H9 (cell line): Measurements from ENCODE around the gene GABRR3. TPM values are rescaled to one million over a fixed set of nuclear protein-coding genes. Genes with fewer than 3 reads are reported as not detected.

Source experiments
- DNase-seq: peaks from one replicate; pipeline ENCODE4 v3.0.0-alpha.2; 2017
- H2AFZ ChIP-seq: one replicate; pipeline ENCODE4 v1.6.1; 2013; ENCODE audit warnings: mild to moderate bottlenecking, low read length, control low read depth, moderate library complexity
- H2AK5ac ChIP-seq: 2 replicates; pipeline ENCODE4 v1.6.1; 2013; ENCODE audit warnings: low read length, control low read depth, mixed read lengths; ENCODE audit not compliant: insufficient read length
- H2BK120ac ChIP-seq: one replicate; pipeline ENCODE4 v1.6.1; 2013; ENCODE audit warnings: low read depth, mild to moderate bottlenecking, low read length, control low read depth, inconsistent platforms; ENCODE audit not compliant: poor library complexity, severe bottlenecking
- H2BK12ac ChIP-seq: 2 replicates; pipeline ENCODE4 v1.6.1; 2013; ENCODE audit warnings: low read length, control low read depth, mixed read lengths, low read depth; ENCODE audit not compliant: insufficient read length
- H2BK15ac ChIP-seq: 2 replicates; pipeline ENCODE4 v1.6.1; 2013; ENCODE audit warnings: low read depth, low read length, control low read depth
- H2BK20ac ChIP-seq: one replicate; pipeline ENCODE4 v1.6.1; 2013; ENCODE audit warnings: low read depth, mild to moderate bottlenecking, low read length, control low read depth, inconsistent platforms; ENCODE audit not compliant: poor library complexity, severe bottlenecking
- H2BK5ac ChIP-seq: 2 replicates; pipeline ENCODE4 v1.6.1; 2013; ENCODE audit warnings: low read length, control low read depth, mixed read lengths; ENCODE audit not compliant: insufficient read length
- H3K14ac ChIP-seq: 2 replicates; pipeline ENCODE4 v1.6.1; 2013; ENCODE audit warnings: low read length, control low read depth; ENCODE audit not compliant: insufficient read depth
- H3K18ac ChIP-seq: 2 replicates; pipeline ENCODE4 v1.6.1; 2013; ENCODE audit warnings: low read depth, mild to moderate bottlenecking, mixed read lengths, low read length, control low read depth; ENCODE audit not compliant: insufficient read length
- H3K23ac ChIP-seq: 2 replicates; pipeline ENCODE4 v1.6.1; 2013; ENCODE audit warnings: low read length, control low read depth, mixed read lengths, low read depth; ENCODE audit not compliant: insufficient read length
- H3K23me2 ChIP-seq: 2 replicates; pipeline ENCODE4 v1.6.1; 2013; ENCODE audit warnings: low read depth, mild to moderate bottlenecking, mixed read lengths, low read length, control low read depth; ENCODE audit not compliant: insufficient read length, poor library complexity, severe bottlenecking
- H3K27ac ChIP-seq: 2 replicates; pipeline ENCODE4 v1.5.1; 2013; ENCODE audit warnings: low read length, control low read depth, mixed read lengths, low read depth; ENCODE audit not compliant: insufficient read length
- H3K27me3 ChIP-seq: 2 replicates; pipeline ENCODE4 v1.6.1; 2013; ENCODE audit warnings: low read length, control low read depth, inconsistent platforms; ENCODE audit not compliant: insufficient read depth
- H3K4ac ChIP-seq: 2 replicates; pipeline ENCODE4 v1.6.1; 2013; ENCODE audit warnings: low read depth, mild to moderate bottlenecking, control low read depth, inconsistent platforms, low read length, moderate library complexity
- H3K4me1 ChIP-seq: 2 replicates; pipeline ENCODE4 v1.6.1; 2013; ENCODE audit warnings: low read length, control low read depth, inconsistent platforms; ENCODE audit not compliant: insufficient read depth
- H3K4me2 ChIP-seq: 2 replicates; pipeline ENCODE4 v1.6.1; 2013; ENCODE audit warnings: low read length, control low read depth, mixed read lengths; ENCODE audit not compliant: insufficient read length, insufficient read depth
- H3K56ac ChIP-seq: 2 replicates; pipeline ENCODE4 v1.6.1; 2013; ENCODE audit warnings: low read depth, mild to moderate bottlenecking, mixed read lengths, low read length, control low read depth; ENCODE audit not compliant: insufficient read length
- H3K79me1 ChIP-seq: 2 replicates; pipeline ENCODE4 v1.6.1; 2013; ENCODE audit warnings: low read depth, mild to moderate bottlenecking, moderate library complexity, low read length, control low read depth, inconsistent platforms; ENCODE audit not compliant: insufficient read depth, poor library complexity, severe bottlenecking
- H3K79me2 ChIP-seq: 2 replicates; pipeline ENCODE4 v1.6.1; 2013; ENCODE audit warnings: low read length, control low read depth, inconsistent platforms; ENCODE audit not compliant: insufficient read depth
- H3K9ac ChIP-seq: 2 replicates; pipeline ENCODE4 v1.6.1; 2013; ENCODE audit warnings: low read length, control low read depth, mixed read lengths; ENCODE audit not compliant: insufficient read length; ENCODE audit errors: extremely low read depth
- H3K9me3 ChIP-seq: one replicate; pipeline ENCODE4 v1.6.1; 2013; ENCODE audit warnings: low read depth, low read length, inconsistent platforms; ENCODE audit not compliant: control insufficient read depth
- H3T11ph ChIP-seq: one replicate; pipeline ENCODE4 v1.6.1; 2013; ENCODE audit warnings: mild to moderate bottlenecking, low read length, control low read depth, inconsistent platforms
- H4K20me1 ChIP-seq: one replicate; pipeline ENCODE4 v1.6.1; 2013; ENCODE audit not compliant: control insufficient read depth, insufficient read length, insufficient read depth
- H4K5ac ChIP-seq: 2 replicates; pipeline ENCODE4 v1.6.1; 2013; ENCODE audit warnings: low read depth, mild to moderate bottlenecking, mixed read lengths, low read length, control low read depth; ENCODE audit not compliant: insufficient read length
- H4K8ac ChIP-seq: replicated peaks from 2 replicates; pipeline ENCODE4 v1.6.1; 2013; ENCODE audit warnings: low read length, control low read depth, mixed read lengths, low read depth; ENCODE audit not compliant: insufficient read length
- H4K91ac ChIP-seq: 2 replicates; pipeline ENCODE4 v1.6.1; 2013; ENCODE audit warnings: low read depth, mild to moderate bottlenecking, moderate library complexity, mixed read lengths, low read length, control low read depth; ENCODE audit not compliant: insufficient read length
- H3K27ac Mint-ChIP-seq, 3 experiments: 2 replicates in 2 of 3; 3 replicates in 1 of 3; pipeline ENCODE4 v1.8.0; 2020 to 2021; ENCODE audit warnings: mixed read lengths in 3 of 3, mild to moderate bottlenecking in 1 of 3, moderate library complexity in 1 of 3
- H3K27me3 Mint-ChIP-seq: 2 replicates; pipeline ENCODE4 v1.8.0; 2021; ENCODE audit warnings: low read depth, mild to moderate bottlenecking, moderate library complexity, mixed read lengths
- H3K36me3 Mint-ChIP-seq, 3 experiments: 2 replicates in 2 of 3; 3 replicates in 1 of 3; pipeline ENCODE4 v1.8.0; 2020 to 2021; ENCODE audit warnings: low read depth in 3 of 3, mixed read lengths in 3 of 3; ENCODE audit not compliant: insufficient read depth in 1 of 3
- H3K4me1 Mint-ChIP-seq, 2 experiments: 2 replicates each; pipeline ENCODE4 v1.8.0; 2020; ENCODE audit warnings: mixed read lengths in 2 of 2
- H3K4me3 Mint-ChIP-seq, 2 experiments: 2 replicates in 1 of 2; 3 replicates in 1 of 2; pipeline ENCODE4 v1.8.0; 2020 to 2021; ENCODE audit warnings: mild to moderate bottlenecking in 2 of 2, mixed read lengths in 2 of 2, moderate library complexity in 1 of 2
- H3K9me3 Mint-ChIP-seq, 2 experiments: 2 replicates in 1 of 2; 3 replicates in 1 of 2; pipeline ENCODE4 v1.8.0; 2020; ENCODE audit warnings: mild to moderate bottlenecking in 2 of 2, mixed read lengths in 2 of 2, moderate library complexity in 1 of 2
- WGBS: extraction: QIAGEN DNeasy Blood & Tissue Kit; methylation state at CpG from one replicate; pipeline ENCODE4 v1.1.7; 2013; ENCODE audit warnings: missing lambda C conversion rate, low lambda C conversion rate, mixed read lengths; ENCODE audit not compliant: insufficient read length; ENCODE audit errors: extremely low coverage; 5-methylcytosine and 5-hydroxymethylcytosine counted together
- total RNA-seq: library from RNA; stranded (reverse); gene quantifications from 2 replicates; pipeline ENCODE4 v1.2.1, GENCODE V29; 2021
- TF ChIP-seq, protein P1 (sequence below): fragments of 200-600 bp; sonication (generic); conservative IDR thresholded peaks from 3 replicates; pipeline ENCODE4 v1.8.0; 2021; ENCODE audit warnings: antibody characterized with exemption, mild to moderate bottlenecking

GABRR3 gene
- total RNA-seq, 1 experiment from 2014 or later, result not detected

DNA sequence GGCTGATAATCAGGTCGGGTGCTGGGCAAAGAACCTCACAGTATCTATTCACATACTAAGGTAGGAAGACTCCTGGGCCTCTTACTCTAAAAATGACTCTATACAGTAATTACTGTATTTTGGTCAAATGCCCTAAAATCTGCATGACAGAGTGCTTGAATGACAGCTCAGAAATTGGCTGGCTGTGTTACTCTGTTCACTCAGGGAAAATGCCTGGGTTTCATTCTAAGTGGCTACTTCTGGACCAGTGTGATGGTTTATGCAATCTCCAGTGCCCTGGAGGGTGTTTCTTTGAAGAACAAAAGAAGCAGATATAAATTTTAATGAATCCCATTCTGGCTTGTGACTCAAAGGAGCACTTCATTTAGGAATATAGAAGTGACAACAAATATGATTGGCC is 2.2 kb downstream of the GABRR3 start:
- Histone ChIP-seq H3K79me2 (no peaks in the 10 kb centered on the region), H4K91ac (no peak overlapping the region), H3K4ac (no peak overlapping the region), H2AK5ac (no peak overlapping the region), H3K23me2 (no peaks in the 10 kb centered on the region), H2BK120ac (no peak overlapping the region), H3K4me2 (no peak overlapping the region), H3K4me1 (no peaks in the 10 kb centered on the region; the same call in 1 of the 2 replicates), H2BK15ac (no peak overlapping the region), H2BK20ac (no peak overlapping the region), H4K5ac (no peak overlapping the region), H4K8ac (no peak overlapping the region), H3K27me3 (no peaks in the 10 kb centered on the region), H3K14ac (no peak overlapping the region), H2AFZ (no peak overlapping the region), H3T11ph (no peak overlapping the region), H2BK12ac (no peak overlapping the region), H4K20me1 (no peaks in the 10 kb centered on the region), H2BK5ac (no peak overlapping the region), H3K56ac (no peak overlapping the region), H3K79me1 (no peaks in the 10 kb centered on the region), H3K9me3 (no peaks in the 10 kb centered on the region), H3K9ac (no peak overlapping the region), H3K18ac (no peak overlapping the region), H3K23ac (no peak overlapping the region), H3K27ac (no peak overlapping the region)
- no peaks in the 10 kb centered on the region for H3K27me3 Mint-ChIP-seq
- no CpG with 5 or more reads among the region's 1 CpG for WGBS
- peaks cover 22 to 36% of the 10 kb centered on the region in 2 experiments for H3K4me1 Mint-ChIP-seq
- no peak overlapping the region for H3K4me3 Mint-ChIP-seq
- H3K9me3 Mint-ChIP-seq, result no peaks in the 10 kb centered on the region
- no peak for DNase-seq
- no peaks in the 10 kb centered on the region for H3K36me3 Mint-ChIP-seq
- TF ChIP-seq, protein P1, sequence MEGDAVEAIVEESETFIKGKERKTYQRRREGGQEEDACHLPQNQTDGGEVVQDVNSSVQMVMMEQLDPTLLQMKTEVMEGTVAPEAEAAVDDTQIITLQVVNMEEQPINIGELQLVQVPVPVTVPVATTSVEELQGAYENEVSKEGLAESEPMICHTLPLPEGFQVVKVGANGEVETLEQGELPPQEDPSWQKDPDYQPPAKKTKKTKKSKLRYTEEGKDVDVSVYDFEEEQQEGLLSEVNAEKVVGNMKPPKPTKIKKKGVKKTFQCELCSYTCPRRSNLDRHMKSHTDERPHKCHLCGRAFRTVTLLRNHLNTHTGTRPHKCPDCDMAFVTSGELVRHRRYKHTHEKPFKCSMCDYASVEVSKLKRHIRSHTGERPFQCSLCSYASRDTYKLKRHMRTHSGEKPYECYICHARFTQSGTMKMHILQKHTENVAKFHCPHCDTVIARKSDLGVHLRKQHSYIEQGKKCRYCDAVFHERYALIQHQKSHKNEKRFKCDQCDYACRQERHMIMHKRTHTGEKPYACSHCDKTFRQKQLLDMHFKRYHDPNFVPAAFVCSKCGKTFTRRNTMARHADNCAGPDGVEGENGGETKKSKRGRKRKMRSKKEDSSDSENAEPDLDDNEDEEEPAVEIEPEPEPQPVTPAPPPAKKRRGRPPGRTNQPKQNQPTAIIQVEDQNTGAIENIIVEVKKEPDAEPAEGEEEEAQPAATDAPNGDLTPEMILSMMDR, result no peak
- H3K27ac Mint-ChIP-seq, result no peak overlapping the region
